Pancreas (tissue), 10 donors: Measurements from ENCODE around the gene ACVRL1. TPM values are rescaled to one million over a fixed set of nuclear protein-coding genes. Genes with fewer than 3 reads are reported as not detected.
A peak's percentile ranks its signal among the peaks of the same experiment; 100 is the strongest.

Experiments used
- ATAC-seq, 4 donors: fragments of 200-7000 bp; cut with Tn5 transposase; one replicate each; pipeline versions ENCODE4 v1.8.0 to v1.9.1; 2020; ENCODE audit warnings: mild to moderate bottlenecking in 4 of 4, moderate library complexity in 4 of 4
- DNase-seq, 6 donors: peaks; one replicate each; pipeline ENCODE4 v3.0.0-alpha.2; 2020
- FAIRE-seq: peaks from 2 replicates; lab custom pipeline; 2012; peaks lifted over from hg19 to GRCh38; lab: Jason Lieb, UNC
- H3K27ac ChIP-seq, 4 donors: fragments of 200-600 bp; sonication (generic); 1 replicate in 3 of 4; 2 replicates in 1 of 4; pipeline versions ENCODE4 v1.5.0 to v1.8.0; 2020
- H3K27me3 ChIP-seq, 4 donors: fragments of 200-600 bp; one replicate each; pipeline ENCODE4 v1.8.0; 2021
- H3K36me3 ChIP-seq, 3 donors: fragments of 200-600 bp; sonication (generic) in 1 of 3; one replicate each; pipeline versions ENCODE4 v1.5.0 to v1.8.0; 2020 to 2021
- H3K4me1 ChIP-seq, 3 donors: fragments of 200-600 bp; one replicate each; pipeline ENCODE4 v1.8.0; 2021
- H3K4me3 ChIP-seq, 4 donors: fragments of 200-600 bp; sonication (generic) in 2 of 4; one replicate each; pipeline versions ENCODE4 v1.5.0 to v1.8.0; 2020 to 2021
- H3K9me3 ChIP-seq, 4 donors: fragments of 200-600 bp; one replicate each; pipeline ENCODE4 v1.8.0; 2021
- WGBS, 2 donors: extraction: QIAGEN DNeasy Blood & Tissue Kit; methylation state at CpG; one replicate each; pipeline ENCODE4 v1.1.7; 2013; 5-methylcytosine and 5-hydroxymethylcytosine counted together
- intact Hi-C, 3 donors: fragments of 100-400 bp; cut with DNase I; formaldehyde crosslinking; loops; one replicate each; pipeline versions ENCODE4 v1.11.1 to v1.14.2; 2022
- polyA plus RNA-seq, 2 donors: library from polyadenylated mRNA; stranded (reverse); fragments of 200-250 nt; gene quantifications; one replicate each; pipeline ENCODE4 v1.2.3, GENCODE V29; 2013
- total RNA-seq, 6 donors: library from RNA; stranded (reverse); fragmentation: NEBNext Ultra II Directional in 4 of 6; extraction: Animal tissue kit (Norgen Biotek cat#: 25700) in 4 of 6; gene quantifications; one replicate each; pipeline versions ENCODE4 v1.2.1 to v1.2.4, GENCODE V29; 2021 to 2023
- TF ChIP-seq, protein P1 (sequence below), 4 donors: fragments of 200-600 bp; sonication (generic) in 3 of 4; IDR thresholded peaks; one replicate each; pipeline versions ENCODE4 v1.5.0 to v1.8.0; 2021; ENCODE audit warnings: antibody characterized with exemption in 4 of 4
- donor health status: healthy with polysubstance abuse.
- donor health status: DM: no; HTN: no; CAD: no; lungs with moderate emphysema.
- donor health status: DM: no; HTN: no; CAD: no.
- donor health status: control.
- donor health status: control.
- donor health status: Bipolar disorder and iron deficiency.
- donor health status: DM: yes; HTN: yes; CAD: no.
- donor health status: DM: no; HTN: no; CAD: no.
- donor health status: DM: no; HTN: no; CAD: no.
- donor health status: DM: yes; HTN: yes; CAD: no.

Gene ACVRL1
- total and polyA plus RNA-seq, 8 donors, result 6.6 to 20.8 (median 13.1) TPM

DNA sequence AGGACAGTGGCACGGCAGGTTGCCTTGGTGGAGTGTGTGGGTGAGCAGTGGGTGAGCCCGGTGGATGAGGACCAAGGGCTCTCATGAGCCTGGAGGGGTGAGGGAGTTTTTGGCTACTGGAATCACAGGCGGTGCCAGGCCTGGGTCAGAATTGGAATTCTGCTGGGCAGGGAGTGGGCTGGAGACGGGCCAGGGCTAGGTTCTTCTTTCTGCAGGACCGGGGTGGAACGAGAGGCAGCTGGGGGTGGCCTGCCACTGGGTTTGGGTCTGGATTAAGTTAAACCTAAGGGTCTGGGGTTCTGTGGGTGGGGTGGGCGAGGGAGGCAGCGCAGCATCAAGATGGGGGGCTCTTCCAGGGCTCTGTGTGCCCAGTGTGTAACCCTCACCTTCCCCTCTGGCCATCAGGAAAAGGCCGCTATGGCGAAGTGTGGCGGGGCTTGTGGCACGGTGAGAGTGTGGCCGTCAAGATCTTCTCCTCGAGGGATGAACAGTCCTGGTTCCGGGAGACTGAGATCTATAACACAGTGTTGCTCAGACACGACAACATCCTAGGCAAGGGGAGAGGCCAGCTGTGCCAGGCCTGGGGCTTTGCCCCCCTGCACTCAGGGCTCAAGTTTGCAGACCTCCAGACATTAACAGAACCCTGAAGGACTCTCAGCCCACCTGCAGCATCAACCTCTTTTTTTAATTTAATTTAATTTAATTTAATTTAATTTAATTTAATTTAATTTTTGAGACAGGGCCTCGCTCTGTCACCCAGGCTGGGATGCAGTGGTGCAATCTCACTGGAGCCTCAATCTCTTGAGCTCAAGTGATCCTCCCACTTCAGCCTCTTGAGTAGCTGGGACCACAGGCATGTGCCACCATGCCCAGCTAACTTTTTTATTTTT is 7.0 kb downstream of the ACVRL1 start:
- FAIRE-seq (no peak), ATAC-seq (no peak), DNase-seq (peak in 3 of 6 donors; percentile 13 to 57 (median 44))
- Histone ChIP-seq H3K36me3 (peaks cover 0 to 4% (median 0%) of the 10 kb centered on the region in 3 donors), H3K27me3 (no peaks in the 10 kb centered on the region), H3K9me3 (no peaks in the 10 kb centered on the region), H3K27ac (no peak overlapping the region), H3K4me3 (no peak overlapping the region), H3K4me1 (no peaks in the 10 kb centered on the region)
- WGBS, 2 donors, result 83 to 86% methylated on average over 17 of the region's 17 CpGs
- intact Hi-C loops, result no loop called here
- TF ChIP-seq, protein P1, sequence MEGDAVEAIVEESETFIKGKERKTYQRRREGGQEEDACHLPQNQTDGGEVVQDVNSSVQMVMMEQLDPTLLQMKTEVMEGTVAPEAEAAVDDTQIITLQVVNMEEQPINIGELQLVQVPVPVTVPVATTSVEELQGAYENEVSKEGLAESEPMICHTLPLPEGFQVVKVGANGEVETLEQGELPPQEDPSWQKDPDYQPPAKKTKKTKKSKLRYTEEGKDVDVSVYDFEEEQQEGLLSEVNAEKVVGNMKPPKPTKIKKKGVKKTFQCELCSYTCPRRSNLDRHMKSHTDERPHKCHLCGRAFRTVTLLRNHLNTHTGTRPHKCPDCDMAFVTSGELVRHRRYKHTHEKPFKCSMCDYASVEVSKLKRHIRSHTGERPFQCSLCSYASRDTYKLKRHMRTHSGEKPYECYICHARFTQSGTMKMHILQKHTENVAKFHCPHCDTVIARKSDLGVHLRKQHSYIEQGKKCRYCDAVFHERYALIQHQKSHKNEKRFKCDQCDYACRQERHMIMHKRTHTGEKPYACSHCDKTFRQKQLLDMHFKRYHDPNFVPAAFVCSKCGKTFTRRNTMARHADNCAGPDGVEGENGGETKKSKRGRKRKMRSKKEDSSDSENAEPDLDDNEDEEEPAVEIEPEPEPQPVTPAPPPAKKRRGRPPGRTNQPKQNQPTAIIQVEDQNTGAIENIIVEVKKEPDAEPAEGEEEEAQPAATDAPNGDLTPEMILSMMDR (IDR thresholded peaks at IDR 0.05), result no peak

DNA sequence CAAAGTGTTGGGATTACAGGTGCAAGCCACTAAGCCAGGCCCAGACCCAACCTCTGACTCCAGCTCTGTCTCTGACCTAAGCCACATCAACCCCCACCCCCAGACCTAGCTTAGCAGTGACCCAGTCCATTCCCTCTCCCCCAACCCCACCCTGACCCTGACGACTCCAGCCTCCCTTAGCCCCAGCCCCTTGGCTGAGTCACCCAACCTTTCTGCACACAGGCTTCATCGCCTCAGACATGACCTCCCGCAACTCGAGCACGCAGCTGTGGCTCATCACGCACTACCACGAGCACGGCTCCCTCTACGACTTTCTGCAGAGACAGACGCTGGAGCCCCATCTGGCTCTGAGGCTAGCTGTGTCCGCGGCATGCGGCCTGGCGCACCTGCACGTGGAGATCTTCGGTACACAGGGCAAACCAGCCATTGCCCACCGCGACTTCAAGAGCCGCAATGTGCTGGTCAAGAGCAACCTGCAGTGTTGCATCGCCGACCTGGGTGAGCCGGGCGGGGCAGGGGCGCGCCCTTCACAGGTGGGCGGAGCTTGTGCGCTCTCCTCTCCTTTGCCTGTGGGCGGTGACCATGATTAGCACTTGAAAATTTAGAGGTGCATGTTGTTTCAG is 7.8 kb downstream of the ACVRL1 start:
- intact Hi-C loops, result no loop called here
- H3K27ac ChIP-seq, result no peak overlapping the region
- H3K36me3 ChIP-seq, result peaks cover 0 to 4% (median 0%) of the 10 kb centered on the region in 3 donors
- no peaks in the 10 kb centered on the region for H3K4me1 ChIP-seq
- no peak overlapping the region for H3K4me3 ChIP-seq
- H3K27me3 ChIP-seq, result no peaks in the 10 kb centered on the region
- TF ChIP-seq, protein P1 (IDR thresholded peaks at IDR 0.05), result no peak
- FAIRE-seq (no peak), DNase-seq (peak in 1 of 6 donors; percentile 52), ATAC-seq (no peak)
- WGBS, 2 donors, result 79 to 87% methylated on average over 28 of the region's 28 CpGs
- no peaks in the 10 kb centered on the region for H3K9me3 ChIP-seq

DNA sequence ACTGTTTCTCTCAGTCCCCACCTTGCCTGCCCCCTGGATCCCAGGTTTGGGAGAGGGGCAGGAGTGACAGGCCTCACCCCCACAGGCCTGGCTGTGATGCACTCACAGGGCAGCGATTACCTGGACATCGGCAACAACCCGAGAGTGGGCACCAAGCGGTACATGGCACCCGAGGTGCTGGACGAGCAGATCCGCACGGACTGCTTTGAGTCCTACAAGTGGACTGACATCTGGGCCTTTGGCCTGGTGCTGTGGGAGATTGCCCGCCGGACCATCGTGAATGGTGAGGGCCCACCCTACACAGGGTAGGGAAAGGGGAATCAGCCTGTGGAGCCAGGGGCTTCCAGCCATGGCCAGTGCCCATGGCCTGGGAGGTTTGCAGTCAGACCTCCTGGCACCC is 8.6 kb downstream of the ACVRL1 start:
- Histone ChIP-seq H3K4me1 (no peaks in the 10 kb centered on the region), H3K27ac (no peak overlapping the region), H3K4me3 (no peak overlapping the region), H3K36me3 (peaks cover 0 to 4% (median 0%) of the 10 kb centered on the region in 3 donors), H3K27me3 (no peaks in the 10 kb centered on the region), H3K9me3 (no peaks in the 10 kb centered on the region)
- intact Hi-C loops, result no loop called here
- TF ChIP-seq, protein P1 (IDR thresholded peaks at IDR 0.05), result no peak
- FAIRE-seq (no peak), ATAC-seq (no peak), DNase-seq (no peak)
- 93 to 95% methylated on average over 11 of the region's 11 CpGs for WGBS, 2 donors

DNA sequence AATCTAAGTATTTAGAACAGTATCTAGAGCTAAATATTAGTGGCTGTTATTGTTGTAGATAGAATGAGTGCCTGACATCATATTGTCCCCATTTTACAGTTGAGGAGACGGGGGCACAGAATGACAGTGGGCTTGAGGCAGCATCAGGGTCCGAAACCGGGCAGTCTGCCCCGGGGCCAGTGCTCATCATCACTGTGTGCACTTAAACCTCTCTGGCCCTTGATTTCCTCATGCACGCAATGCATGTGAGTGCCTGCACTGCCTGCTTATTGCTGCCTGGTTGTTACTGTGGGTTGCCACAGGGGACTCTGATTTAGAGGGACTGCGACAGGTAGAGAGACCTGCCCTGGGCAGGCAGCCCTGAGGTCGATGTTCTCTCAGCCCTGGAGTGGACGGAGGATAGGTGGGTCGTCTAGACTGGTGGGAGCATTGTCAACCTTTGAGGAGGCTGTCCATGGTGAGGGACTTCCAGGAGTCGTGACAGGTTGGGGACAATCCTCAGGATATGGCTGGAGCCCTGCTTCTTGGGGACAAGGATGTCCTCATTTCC is 9.8 kb downstream of the ACVRL1 start:
- H3K9me3 ChIP-seq, result no peaks in the 10 kb centered on the region
- DNase-seq, result no peak
- TF ChIP-seq, protein P1 (IDR thresholded peaks at IDR 0.05), result no peak
- H3K4me3 ChIP-seq, result no peak overlapping the region
- H3K27me3 ChIP-seq, result no peaks in the 10 kb centered on the region
- ATAC-seq, result no peak
- no peaks in the 10 kb centered on the region for H3K4me1 ChIP-seq
- FAIRE-seq, result no peak
- intact Hi-C loops, result no loop called here
- 87 to 92% methylated on average over 10 of the region's 10 CpGs for WGBS, 2 donors
- H3K36me3 ChIP-seq, result peaks cover 0 to 4% (median 0%) of the 10 kb centered on the region in 3 donors
- no peak overlapping the region for H3K27ac ChIP-seq
